HG03457 (cell line): Measurements from ENCODE around the gene FBXW8.

Source experiments
- ATAC-seq: cut with Tn5 transposase; IDR thresholded peaks from one replicate; pipeline ENCODE4 v1.9.1; 2021; ENCODE audit warnings: moderate number of reproducible peaks; ENCODE audit not compliant: unreplicated experiment

FBXW8 gene

DNA sequence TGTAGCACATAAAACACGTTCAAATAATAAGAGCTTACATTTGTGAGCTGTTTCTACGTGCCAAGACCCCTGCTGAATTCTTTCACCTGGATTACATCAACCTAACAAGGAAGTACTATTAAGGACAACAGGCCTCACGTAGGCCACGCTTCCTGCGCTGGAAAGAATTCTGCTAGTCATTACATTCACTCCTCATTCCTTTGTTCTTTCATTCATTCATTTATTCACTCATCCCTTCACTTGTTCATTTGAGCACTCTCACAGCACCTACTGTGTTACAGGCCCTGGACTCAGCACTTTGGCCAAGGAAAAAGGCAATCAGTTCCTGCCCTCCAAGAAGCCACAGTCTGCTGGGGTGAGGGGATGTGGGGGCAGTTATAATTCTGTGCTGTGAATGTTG, 160.3 kb downstream of the FBXW8 start:
- no peak for ATAC-seq

DNA sequence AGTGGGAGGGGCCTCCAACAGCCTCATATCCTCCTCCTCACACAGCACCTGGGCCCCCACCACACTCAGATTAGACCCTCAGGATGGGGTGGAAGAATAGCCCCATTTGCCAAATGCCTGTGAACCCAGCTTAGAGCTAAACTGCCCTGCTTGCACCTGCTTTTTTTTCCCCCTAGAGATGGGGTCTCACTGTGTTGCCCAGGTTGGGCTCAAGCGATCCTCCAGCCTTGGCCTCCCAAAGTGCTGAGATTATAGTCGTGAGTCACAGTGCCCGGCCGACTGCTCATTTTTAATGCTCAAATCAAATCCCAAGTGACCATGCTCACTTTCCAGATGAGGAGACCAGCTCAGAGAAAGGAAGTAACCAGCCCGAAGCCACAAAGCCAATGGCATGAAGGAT, 161.4 kb downstream of the FBXW8 start:
- no peak for ATAC-seq

DNA sequence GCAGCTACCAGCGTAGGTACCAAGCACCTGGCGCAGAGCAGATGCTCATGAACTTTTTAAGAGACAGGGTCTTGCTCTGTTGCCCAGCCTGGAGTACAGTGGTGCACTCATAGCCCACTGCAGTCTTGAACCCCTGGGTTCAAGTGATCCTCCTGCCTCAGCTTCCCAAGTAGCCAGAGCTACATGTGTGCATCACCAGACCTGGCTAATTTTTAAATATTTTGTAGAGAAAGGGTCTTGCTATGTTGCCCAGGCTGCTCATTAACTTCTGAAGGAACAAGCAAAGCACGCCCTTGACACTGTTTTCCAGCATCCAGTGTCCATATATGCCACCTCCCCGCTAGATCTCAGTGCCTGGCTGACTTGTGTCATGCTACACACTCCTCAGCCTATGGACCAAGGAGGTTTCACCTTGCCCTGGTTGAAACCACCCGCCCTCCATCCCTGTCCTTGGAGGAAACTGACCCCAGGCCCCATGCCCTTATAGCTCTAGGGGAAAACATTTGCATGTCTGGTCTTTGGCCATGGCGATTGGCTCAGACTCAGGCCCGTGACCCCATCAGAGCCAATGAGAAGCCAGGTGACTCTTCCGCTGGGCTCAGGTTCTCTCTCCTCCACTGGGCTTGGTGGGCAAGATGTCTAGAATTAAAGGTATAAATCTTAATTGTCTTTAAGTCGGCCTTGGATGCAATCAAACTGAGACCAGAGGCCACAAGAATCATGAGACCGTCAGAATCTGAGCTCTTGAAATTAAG, 162.2 kb downstream of the FBXW8 start:
- no peak for ATAC-seq

DNA sequence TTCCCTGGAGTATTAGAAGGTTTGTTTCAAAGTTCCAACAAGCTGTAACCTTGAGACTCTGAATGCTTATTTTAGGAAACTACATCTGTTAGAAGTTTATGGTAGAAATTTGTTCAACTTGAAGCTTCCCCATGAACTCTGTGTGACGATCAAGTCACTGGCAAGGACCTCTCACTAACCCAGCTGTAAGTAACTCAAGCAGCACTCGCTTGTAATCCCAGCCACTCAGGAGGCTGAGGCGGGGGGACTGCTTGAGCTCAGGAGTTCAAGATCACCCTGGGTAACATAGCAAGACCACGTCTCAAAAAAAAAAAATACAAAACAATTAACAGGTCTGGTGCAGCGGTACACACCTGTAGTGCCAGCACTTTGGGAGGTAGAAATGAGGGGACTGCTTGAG, 162.9 kb downstream of the FBXW8 start:
- no peak for ATAC-seq

DNA sequence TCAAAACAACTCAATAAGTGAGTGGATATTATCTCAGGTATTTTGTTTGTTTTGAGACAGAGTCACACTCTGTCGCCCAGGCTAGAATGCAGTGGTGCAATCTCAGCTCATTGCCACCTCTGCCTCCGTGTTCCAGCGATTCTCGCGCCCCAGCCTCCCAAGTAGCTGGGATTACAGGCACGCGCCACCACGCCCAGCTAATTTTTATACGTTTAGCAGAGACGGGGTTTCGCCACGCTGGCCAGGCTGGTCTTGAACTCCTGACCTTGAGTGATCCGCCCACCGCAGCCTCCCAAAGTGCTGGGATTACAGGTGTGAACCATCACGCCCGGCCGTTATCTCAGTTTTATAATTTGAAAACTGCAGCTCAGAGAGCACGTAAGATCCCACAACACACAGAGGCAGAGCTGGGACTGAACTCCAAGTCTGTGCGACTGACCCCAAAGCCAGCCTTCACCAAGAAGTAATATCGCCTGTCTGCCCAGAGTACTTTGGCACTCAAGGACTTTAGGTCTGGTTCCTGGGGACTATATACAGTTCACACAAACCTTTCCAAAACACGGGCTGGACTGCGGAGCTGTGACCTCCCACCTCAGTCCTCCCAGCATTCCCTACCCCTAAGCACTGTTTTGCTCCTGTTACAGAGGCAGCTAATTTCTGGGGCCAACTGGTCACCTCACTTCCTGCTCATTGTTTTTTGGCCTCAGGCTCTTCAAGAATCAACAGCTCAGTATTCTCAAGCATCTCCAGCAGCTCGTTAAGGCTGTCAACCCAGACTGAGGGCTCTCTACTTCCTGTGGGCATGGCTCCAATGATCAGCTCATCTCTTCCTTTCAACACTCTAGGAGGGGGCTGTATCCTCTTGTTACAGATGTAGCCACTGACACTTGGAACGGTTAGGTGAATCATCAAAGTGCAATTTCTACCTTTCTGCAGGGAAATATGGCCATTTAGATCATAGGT, 165.9 kb downstream of the FBXW8 start:
- no peak for ATAC-seq

DNA sequence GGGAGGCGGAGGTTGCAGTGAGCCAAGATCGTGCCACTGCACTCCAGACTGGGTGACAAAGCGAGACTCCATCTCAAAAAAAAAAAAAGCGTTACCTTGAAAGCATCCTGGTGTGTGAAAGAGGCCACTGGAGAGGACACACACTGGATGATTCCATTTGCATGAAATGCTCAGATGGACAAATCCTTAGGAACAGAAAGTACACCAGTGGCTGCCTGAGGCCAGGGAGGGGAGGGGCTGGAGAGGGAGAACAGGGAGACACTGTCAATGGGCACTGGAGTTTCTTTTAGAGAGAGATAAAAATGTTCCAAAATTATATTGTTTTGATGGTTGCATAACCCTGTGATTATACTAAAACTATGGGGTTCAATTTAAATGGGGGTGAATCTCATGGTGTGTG, 168.7 kb downstream of the FBXW8 start:
- no peak for ATAC-seq

DNA sequence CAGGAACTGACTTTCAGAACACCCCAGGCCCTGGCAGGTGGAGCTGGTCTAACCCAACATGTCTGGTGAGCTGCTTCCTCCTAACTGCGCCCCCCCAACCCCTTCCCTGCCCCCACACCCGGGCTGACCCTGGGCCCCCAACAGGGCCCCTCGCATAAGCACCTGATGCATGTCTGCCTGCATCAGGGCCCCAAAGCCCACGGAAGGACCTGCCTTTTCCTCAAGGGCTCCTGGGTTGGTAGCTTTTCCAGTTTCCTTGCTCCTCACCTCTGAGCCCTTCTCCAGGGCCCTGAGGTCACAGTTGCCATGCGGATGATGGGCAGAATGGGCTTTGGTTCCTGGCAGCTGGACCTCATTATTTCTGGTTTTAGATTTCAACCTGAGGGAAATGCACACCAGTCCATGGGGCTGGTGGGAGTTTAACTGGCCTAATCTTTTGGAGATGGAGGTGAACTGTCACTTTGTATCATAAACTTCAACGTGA, 170.0 kb downstream of the FBXW8 start:
- no peak for ATAC-seq
